Tibial artery (tissue), 4 donors: ENCODE results near the gene CCDC24.

Source experiments
- DNase-seq, 2 donors: peaks; one replicate each; pipeline ENCODE4 v3.0.0-alpha.2; 2019
- H3K27ac ChIP-seq, 2 donors: fragments of 200-600 bp; sonication (generic) in 1 of 2; 1 replicate in 1 of 2; 2 replicates in 1 of 2; pipeline ENCODE4 v1.5.1; 2018 to 2019; ENCODE audit warnings: mild to moderate bottlenecking in 1 of 2
- H3K27me3 ChIP-seq, 2 donors: fragments of 200-600 bp; sonication (generic) in 1 of 2; one replicate each; pipeline versions ENCODE4 v1.5.1 to v1.6.0; 2016 to 2019
- H3K36me3 ChIP-seq, 3 donors: fragments of 200-600 bp; sonication (generic) in 2 of 3; one replicate each; pipeline ENCODE4 v1.5.1; 2016 to 2019; ENCODE audit warnings: mild to moderate bottlenecking in 2 of 3
- H3K4me1 ChIP-seq, 4 donors: fragments of 200-600 bp; sonication (generic) in 2 of 4; 1 replicate in 3 of 4; 2 replicates in 1 of 4; pipeline ENCODE4 v1.5.1; 2016 to 2019
- H3K4me3 ChIP-seq, 2 donors: fragments of 200-600 bp; sonication (generic) in 1 of 2; 1 replicate in 1 of 2; 2 replicates in 1 of 2; pipeline ENCODE4 v1.5.1; 2018 to 2019; ENCODE audit warnings: mild to moderate bottlenecking in 2 of 2
- H3K9me3 ChIP-seq, 3 donors: fragments of 200-600 bp; sonication (generic) in 1 of 3; one replicate each; pipeline ENCODE4 v1.5.1; 2016 to 2019
- intact Hi-C: fragments of 100-400 bp; cut with DNase I; formaldehyde crosslinking; loops from one replicate; pipeline ENCODE4 v1.15.0; 2023; ENCODE audit warnings: low total_unique reads
- TF ChIP-seq, protein P1 (sequence below), 2 experiments: fragments of 200-600 bp in 1 of 2; fragments of 450-650 bp in 1 of 2; IDR thresholded peaks; one replicate each; pipeline ENCODE4 v1.5.1; 2017 to 2019; ENCODE audit warnings: antibody characterized with exemption in 2 of 2, mild to moderate bottlenecking in 1 of 2, moderate library complexity in 1 of 2

Gene CCDC24

DNA sequence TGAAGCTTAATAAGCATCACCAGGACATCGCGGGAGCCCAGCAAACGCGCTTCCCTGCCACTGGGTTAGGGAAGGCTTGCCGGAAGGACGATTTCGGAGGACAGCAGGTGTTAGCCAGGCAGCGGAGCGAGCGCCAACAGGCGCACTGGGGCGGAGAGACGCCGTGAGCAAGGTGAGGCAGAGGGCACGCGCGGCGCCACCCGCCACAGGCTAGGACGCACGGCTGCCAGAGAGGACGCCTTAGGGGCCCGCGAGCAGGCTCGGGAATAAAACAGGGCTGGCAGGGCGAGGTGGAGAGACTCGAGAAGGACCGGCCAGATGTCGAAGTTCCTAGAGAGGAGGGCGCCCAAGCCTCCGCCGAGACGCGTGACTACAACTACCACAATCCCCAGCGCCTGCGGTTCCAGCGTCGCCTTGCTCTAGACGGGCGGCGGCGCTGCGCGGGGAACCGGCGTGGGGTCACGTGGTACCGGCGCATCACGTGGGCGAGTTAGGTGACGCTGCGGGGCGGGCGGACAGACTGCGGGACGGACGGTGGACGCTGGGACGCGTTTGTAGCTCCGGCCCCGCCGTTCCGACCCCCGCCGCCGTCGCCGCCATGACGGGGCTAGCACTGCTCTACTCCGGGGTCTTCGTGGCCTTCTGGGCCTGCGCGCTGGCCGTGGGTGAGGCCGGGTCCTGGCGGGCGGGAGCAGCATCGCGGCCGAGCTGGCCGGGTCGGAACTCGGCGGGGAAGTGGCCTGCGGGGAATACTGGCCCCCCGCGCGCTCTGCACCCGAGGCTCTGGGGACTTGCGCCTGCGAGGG, 16.8 kb upstream of the CCDC24 start, which contains the start of gene ATP6V0B:
ATP6V0B (plus strand) TSS at position 518 of the 806 bp plus-strand sequence; CDS start at position 599, 81 bp downstream.
- peak within 1 kb of the TSS; percentile 94 to 98 for H3K4me3 ChIP-seq
- peaks cover 0 to 58% (median 45%) of the 10 kb centered on the region in 4 donors for H3K4me1 ChIP-seq
- intact Hi-C loops: loop anchor here (2.0 kb wide), 1 partner anchor 28 kb away; the partner anchor contains the start of gene IPO13
- DNase-seq: peak; percentile 97
- TF ChIP-seq, protein P1, sequence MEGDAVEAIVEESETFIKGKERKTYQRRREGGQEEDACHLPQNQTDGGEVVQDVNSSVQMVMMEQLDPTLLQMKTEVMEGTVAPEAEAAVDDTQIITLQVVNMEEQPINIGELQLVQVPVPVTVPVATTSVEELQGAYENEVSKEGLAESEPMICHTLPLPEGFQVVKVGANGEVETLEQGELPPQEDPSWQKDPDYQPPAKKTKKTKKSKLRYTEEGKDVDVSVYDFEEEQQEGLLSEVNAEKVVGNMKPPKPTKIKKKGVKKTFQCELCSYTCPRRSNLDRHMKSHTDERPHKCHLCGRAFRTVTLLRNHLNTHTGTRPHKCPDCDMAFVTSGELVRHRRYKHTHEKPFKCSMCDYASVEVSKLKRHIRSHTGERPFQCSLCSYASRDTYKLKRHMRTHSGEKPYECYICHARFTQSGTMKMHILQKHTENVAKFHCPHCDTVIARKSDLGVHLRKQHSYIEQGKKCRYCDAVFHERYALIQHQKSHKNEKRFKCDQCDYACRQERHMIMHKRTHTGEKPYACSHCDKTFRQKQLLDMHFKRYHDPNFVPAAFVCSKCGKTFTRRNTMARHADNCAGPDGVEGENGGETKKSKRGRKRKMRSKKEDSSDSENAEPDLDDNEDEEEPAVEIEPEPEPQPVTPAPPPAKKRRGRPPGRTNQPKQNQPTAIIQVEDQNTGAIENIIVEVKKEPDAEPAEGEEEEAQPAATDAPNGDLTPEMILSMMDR (IDR thresholded peaks at IDR 0.05): peak; percentile 29 to 49
- H3K27me3 ChIP-seq: no peaks in the 10 kb centered on the region
- H3K36me3 ChIP-seq: peaks cover 12 to 36% (median 15%) of the 10 kb centered on the region in 3 donors
- H3K27ac ChIP-seq: peak within 1 kb of the TSS; percentile 83 to 94
- no peaks in the 10 kb centered on the region for H3K9me3 ChIP-seq

DNA sequence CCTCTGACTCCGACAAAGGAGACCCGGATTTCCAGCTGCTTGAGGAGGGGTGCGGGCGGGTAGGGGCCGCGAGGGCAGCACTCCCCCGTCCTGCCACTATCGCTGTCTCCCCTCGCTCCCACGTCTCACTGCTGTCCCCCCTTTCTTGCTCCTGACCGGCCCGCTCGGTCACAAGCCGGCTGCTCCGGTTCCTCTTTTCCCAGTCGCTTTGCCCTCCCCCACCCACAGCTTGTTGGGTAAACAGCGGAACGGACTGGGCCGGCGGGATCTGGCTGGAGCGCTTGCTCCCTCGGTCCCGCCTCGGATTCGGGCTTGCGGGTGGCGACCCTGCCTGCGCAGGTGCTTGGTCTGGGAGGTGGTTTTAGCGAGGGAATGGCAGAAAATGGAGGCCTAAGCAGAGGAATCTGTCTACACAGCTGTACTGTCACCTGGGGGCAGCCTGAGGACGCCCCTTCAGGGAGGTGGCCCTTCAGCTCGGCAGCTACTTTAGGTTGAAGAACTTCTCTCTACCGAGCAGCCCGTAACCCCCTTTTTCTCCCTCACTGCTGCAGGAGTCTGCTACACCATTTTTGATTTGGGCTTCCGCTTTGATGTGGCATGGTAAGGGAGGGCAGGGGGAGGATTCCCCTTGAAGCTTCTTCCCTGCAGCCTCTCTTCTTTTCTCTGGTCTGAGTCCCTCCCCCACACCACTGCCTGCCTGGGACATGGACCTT, 16.0 kb upstream of the CCDC24 start:
- peak overlapping the region; percentile 94 to 98 for H3K4me3 ChIP-seq
- intact Hi-C loops: loop anchor here (2.0 kb wide), 1 partner anchor 29 kb away; the partner anchor contains the start of gene IPO13
- peak overlapping the region; percentile 83 to 94 for H3K27ac ChIP-seq
- H3K36me3 ChIP-seq: peaks cover 12 to 36% (median 15%) of the 10 kb centered on the region in 3 donors
- TF ChIP-seq, protein P1 (IDR thresholded peaks at IDR 0.05): no peak
- H3K4me1 ChIP-seq: peaks cover 0 to 61% (median 50%) of the 10 kb centered on the region in 4 donors
- H3K27me3 ChIP-seq: no peaks in the 10 kb centered on the region
- DNase-seq: peak; percentile 78 to 82
- no peaks in the 10 kb centered on the region for H3K9me3 ChIP-seq

DNA sequence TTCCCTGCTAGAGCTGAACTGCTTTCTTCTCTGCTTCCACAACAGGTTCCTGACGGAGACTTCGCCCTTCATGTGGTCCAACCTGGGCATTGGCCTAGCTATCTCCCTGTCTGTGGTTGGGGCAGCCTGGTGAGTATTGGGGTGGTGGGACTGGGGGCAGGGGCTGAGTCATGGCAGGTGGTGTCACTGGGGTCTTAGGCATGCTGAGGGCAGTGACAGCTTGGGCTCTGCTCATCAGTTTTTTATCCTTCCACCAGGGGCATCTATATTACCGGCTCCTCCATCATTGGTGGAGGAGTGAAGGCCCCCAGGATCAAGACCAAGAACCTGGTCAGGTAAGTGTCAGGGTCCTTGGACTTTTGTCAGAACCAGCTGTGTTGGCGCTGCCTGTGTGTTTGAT, 15.4 kb upstream of the CCDC24 start:
- Histone ChIP-seq H3K27ac (peak overlapping the region; percentile 83 to 94), H3K4me3 (peak overlapping the region; percentile 94 to 98), H3K27me3 (no peaks in the 10 kb centered on the region), H3K4me1 (peaks cover 0 to 60% (median 48%) of the 10 kb centered on the region in 4 donors), H3K36me3 (peaks cover 12 to 36% (median 15%) of the 10 kb centered on the region in 3 donors), H3K9me3 (no peaks in the 10 kb centered on the region)
- intact Hi-C loops: no loop called here
- TF ChIP-seq, protein P1 (IDR thresholded peaks at IDR 0.05): no peak
- no peak for DNase-seq

DNA sequence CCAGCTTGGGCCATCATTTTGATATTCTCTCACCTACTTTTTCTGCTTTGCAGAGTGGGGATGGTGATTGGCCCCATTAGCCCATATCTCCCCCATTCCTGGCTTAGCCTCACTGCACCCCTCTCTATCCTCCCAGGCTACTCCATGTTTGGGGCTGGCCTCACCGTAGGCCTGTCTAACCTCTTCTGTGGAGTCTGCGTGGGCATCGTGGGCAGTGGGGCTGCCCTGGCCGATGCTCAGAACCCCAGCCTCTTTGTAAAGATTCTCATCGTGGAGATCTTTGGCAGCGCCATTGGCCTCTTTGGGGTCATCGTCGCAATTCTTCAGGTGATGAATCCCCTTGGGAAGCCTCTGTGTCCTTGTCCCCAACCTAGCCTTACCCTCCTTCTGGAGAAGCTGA, 14.5 kb upstream of the CCDC24 start:
- Histone ChIP-seq H3K27ac (no peak overlapping the region), H3K4me1 (peaks cover 0 to 56% (median 44%) of the 10 kb centered on the region in 4 donors), H3K9me3 (no peaks in the 10 kb centered on the region), H3K36me3 (peaks cover 12 to 33% (median 15%) of the 10 kb centered on the region in 3 donors), H3K4me3 (no peak overlapping the region), H3K27me3 (no peaks in the 10 kb centered on the region)
- no peak for DNase-seq
- TF ChIP-seq, protein P1 (IDR thresholded peaks at IDR 0.05): no peak
- intact Hi-C loops: no loop called here

- peaks cover 0 to 56% (median 44%) of the 10 kb centered on the region in 4 donors for H3K4me1 ChIP-seq
These were observed 13.8 kb upstream of the CCDC24 start for GRCh38 chr1:43977376-43978263.

More at GRCh38 chr1:43977376-43978263, 13.8 kb upstream of the CCDC24 start:
- H3K36me3 ChIP-seq: peaks cover 12 to 25% (median 15%) of the 10 kb centered on the region in 3 donors
- no peaks in the 10 kb centered on the region for H3K27me3 ChIP-seq
- no peak for DNase-seq
- no peaks in the 10 kb centered on the region for H3K9me3 ChIP-seq
- no peak overlapping the region for H3K27ac ChIP-seq
- intact Hi-C loops: no loop called here
- no peak overlapping the region for H3K4me3 ChIP-seq
- TF ChIP-seq, protein P1 (IDR thresholded peaks at IDR 0.05): no peak
